HG02623 (cell line): Measurements from ENCODE around the gene GZMB.
"Not testable (repeated sequence)": the region's sequence is repeated elsewhere in the genome, so short reads cannot be mapped to it uniquely, and the experiment has no call there.

Experiments
- ATAC-seq: cut with Tn5 transposase; IDR thresholded peaks from one replicate; pipeline ENCODE4 v1.9.1; 2021; ENCODE audit warnings: moderate library complexity; ENCODE audit not compliant: unreplicated experiment

The GZMB gene, protein sequence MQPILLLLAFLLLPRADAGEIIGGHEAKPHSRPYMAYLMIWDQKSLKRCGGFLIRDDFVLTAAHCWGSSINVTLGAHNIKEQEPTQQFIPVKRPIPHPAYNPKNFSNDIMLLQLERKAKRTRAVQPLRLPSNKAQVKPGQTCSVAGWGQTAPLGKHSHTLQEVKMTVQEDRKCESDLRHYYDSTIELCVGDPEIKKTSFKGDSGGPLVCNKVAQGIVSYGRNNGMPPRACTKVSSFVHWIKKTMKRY

DNA sequence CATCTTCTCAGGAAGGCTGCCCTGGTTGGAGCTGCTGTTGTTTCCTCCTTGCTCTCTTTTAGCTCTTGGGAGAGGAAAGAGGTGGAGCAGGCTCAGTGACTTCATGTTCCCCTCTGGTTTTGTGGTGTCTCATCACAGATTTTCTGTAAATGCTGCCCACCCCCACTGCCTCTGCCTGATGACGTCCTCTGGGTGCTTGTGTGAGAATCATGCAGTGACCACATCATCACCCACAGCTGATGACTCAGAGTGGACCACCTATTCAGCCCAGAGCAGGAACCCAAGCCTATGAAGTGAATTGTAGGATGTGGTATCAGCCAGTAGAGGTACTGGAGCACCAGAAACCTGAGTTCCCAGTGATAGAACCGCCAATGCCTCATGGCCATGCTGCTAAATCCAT lies at the start of gene GZMB:
Gene GZMB, minus strand, starts transcription at position 33 of the 400 bp plus-strand sequence. Its CDS starts 30 bp downstream, at position 3.
- ATAC-seq = no peak

DNA sequence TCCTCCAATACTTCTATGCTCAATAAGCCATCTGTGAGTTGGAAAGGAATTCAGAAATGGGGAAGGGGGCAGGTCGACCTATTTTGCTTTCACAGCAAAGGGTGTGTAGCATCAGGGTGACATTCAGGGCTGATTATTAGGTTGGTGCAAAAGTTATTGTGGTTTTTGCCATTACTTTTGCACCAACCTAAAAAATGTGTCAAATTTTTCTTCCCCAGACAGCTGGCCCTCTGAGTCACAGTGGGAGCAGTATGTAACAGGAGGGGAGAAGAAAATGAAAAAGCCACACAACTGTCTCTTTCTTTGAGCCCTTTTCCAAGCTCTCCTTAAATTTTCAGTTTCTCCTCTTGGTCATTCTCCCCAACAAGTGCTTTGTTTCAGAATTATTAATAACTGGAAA lies 47.1 kb upstream of the GZMB start:
- no peak for ATAC-seq

DNA sequence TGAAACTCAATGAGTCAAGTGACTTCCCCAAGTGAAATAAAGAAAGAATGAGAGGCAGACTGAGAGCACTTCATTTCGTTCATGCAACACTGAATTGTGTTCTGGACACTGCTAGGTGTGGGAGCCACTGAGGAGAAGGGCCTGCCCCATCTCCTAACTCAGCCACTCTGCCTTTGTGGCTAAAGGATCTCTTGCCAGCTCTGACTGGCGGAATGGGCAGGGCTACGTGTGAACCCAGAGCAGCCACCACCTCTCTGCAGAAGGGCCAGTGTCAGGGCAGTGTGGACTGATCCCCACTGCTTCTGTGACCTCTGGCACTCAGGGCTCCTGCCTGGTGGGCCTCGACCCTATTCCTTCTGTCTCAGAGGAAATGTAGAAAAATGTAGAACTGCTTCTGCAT lies 46.5 kb upstream of the GZMB start:
- ATAC-seq = no peak

DNA sequence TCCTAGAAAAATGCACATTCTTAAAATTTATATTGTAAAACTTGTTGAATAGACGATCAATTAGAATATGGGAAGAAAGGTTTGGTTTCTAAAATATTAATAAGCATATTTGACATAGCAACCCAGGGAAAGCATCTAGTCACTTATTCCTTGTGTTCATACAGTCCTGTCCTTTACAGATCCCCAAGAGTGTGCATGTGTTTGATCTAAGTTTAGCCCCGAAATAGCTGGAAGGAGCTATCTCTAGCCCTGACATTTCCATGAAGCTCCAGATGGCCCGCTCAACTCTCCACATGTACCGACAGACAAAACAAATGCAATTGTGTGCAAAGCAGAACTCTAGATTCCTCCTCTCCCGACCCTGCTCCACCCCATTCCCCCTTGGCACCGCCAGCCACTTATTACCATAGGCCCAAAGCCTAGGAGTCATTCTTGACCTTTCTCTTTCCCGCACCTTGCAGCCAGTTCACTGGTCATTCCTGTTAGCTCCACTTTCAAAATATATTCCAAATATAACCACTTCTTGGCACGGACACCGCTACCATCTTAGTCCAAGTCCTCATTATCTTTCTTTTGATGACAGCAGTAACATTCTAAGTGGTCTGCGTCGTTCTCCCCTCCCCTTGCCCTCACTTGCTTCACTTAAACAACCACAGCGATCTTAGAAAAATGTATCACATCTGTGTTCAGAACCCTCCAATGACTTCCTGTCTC lies 45.4 kb upstream of the GZMB start:
- ATAC-seq = no peak

DNA sequence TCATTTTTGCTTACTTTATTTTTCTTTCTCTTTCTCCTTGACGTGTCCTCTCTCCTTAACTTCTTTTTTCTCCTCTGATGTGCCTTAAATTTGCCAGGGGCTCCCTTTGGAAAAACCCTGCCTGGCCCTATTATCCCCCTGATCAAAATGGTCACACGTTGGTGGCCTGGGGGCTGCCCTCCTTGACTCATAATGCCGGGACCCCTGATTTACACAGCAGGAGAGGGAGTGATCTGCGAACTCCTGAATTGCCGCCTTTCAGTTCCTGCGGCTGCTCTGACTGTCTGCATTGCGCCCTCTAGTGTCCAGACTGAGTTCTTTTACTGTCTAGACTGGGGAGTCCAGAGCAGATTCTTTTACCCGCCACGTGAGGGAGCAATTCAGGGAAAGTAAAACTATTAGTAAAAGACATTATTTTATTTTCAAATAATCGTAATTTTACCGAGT lies 44.8 kb upstream of the GZMB start:
- ATAC-seq = peak; percentile 71

DNA sequence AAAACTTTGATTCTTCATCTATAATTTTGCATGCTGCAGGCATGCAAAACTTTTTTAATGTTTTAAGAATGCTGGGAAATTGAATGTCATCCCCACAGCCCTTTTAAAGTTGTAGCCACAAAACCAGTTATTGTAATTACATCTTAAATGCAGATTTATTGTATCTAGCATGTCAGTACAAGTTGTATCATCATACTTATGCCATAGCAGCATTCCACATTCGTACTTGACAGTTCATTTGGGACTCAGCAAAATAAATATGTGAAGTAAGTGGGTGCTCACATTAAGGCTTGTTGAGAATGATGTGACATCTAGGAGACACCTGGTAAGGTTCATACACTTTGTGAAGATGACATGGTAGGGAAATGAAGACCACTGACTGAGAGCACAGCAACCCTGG lies 44.0 kb upstream of the GZMB start:
- no peak for ATAC-seq

DNA sequence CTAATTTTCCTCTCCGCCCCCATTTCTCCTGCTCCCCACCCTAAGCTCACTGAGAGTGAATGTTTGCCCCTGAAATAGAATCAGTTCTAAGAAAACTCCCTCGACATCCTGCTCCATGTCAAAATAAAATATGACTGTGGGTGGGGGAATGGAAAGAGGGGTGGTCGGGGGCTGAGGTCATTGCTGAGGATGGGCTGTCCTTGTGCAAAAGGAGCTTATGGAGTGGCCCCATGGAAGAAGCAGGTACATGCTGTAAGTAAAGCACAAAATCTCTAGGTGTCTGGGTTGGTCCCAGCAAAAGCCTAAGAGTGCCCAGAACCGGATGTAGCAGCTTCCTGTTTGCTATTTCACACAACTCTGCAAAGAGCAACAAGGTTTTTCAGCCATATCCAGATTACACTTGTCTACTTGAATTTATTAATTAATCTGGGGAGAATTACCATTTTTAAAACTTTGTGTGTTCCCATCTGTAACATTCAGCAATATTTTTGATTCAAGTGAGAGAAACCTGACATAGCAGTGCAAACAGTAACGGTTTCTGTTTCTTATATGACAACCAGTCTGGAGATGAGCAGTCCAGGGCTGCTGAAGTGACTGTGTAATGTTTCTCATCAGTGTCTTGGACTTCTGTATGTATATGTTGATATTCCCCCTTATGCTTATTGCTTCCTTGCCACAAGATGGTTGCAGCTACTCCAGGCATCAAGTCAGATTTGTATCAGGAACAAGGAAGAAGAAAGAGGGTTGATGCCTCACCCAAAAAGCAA lies 40.4 kb upstream of the GZMB start:
- ATAC-seq = peak; percentile 53

DNA sequence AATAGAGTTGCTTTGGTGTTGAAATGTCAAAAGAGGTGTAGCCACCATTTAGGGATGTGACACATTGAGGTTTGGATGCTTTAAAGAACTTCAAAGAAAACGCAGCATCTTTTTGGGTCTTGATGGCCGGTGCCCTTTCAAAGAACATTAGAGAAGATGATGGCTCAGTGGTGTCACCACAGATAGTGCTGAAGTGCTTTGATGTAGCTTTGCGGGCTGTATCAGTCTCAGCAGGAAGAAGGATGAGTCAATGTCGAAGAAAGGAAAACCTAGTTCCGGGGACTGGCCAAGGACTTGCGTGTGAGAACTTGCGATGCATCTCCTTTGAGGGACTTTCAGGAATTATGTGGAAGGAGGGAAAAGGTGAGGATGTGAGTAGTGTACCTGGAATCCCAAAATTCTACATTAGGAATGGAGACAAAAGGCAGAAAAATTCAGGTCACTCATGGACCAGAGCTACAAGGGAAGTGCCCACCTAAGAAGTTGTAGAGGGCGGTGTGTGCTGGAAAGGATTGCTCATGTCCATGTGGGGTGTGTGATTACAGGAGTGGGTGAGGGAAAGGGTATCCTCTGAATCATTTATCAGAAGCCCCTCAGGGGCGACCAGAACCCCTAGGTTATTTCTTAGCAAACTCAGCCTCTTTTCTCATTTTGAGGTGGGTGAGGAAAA lies 39.7 kb upstream of the GZMB start:
- ATAC-seq = peak; percentile 59

DNA sequence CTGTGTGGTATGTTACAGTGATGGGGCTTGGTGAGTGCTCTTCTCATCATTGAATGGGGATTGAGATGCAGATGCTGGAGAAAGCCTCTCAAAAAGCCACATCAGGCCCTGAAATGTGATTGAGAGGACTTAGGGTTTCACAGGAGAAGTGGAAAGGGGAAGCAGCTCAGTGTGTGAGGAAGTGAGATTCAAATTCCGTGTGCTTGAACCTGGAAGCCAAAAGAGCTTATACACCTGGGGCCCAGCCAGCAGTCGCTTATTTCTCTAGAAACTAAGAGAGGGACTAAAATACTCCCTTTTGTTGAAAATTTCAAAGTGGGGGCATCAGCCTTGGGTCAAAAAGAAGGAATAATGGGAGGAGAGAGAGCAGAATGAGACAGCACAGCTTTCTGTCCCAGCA lies 39.1 kb upstream of the GZMB start:
- ATAC-seq = peak; percentile 40

DNA sequence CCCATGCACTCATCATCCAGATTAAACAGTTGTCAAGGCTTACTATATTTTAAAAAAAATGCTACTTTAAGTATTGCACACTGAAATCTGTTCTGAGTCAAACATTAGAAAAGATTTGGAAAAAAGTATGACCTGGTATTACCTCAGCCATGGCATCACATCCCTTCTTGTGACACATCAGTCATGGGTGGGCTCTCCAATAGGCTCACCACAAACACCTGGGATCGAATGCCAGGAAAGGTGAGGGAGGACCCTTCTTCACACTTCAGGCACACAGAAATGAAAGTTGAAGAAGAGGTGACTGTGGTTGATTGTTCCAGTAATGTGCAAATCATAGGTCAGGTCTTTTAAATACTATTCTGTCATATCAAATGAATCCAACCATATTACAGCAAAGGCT lies 36.6 kb upstream of the GZMB start:
- no peak for ATAC-seq

DNA sequence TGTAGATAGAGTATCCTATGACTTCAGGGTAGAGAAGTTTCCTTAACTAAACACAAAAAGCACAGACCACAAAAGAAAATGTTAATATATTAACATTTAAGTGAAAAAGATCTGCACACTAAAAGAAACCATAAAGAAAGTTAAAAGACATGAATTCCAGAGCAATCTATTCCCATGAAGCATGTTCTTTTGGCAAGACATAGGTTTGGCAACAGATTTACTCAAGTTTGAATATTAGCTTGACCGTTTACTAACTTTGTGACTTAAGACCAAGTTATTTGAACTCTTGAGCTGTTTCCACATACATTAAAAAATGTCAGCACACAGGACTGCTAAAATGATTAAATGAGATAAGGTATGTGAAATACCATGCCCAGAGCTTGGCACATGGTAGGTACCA lies 35.7 kb upstream of the GZMB start:
- ATAC-seq = no peak

DNA sequence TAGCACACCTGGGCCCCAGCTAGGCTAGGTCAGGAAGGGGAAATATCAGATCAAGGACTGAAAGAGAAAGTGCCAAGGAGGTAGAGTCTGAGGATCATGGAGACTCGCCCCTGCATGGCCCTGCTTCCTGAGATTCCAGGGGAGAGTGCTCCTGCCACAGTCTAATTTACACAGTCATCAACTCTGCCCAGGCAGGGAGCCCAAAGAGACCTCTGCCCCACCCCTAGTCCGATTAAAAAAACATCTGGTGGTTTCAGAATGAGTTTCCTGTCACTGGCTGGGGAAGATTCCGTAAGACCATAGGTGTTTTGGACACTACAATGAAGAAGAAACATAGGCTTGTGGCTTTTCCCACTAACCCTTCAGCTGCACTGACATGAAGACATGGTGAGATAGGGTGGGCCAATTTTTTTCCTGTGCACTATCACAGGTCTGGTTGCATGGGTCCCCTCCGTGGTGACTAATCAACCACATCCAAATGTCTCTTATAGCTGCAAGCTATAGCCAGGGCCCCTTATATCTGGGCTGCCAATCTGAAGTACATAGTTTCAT lies 31.5 kb upstream of the GZMB start:
- ATAC-seq = peak; percentile 92

DNA sequence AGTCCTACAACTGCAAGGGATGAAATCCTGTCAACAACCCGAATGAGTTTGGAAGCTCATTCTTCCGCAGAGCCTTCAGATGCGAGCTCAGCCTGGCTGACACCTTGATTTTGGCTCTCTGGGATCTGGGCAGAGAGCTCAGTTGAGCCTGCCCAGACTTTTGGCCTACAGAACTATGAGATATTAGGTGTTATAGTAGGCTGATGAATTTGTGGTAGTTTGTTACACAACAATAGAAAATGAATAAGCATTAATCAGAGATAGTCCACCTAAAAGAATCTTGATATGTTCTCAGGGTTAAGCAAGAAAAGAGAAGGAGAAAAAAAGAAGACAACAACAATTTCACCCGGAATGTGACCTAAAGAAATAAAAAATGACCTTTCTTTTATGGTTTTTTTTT lies 30.4 kb upstream of the GZMB start:
- no peak for ATAC-seq

DNA sequence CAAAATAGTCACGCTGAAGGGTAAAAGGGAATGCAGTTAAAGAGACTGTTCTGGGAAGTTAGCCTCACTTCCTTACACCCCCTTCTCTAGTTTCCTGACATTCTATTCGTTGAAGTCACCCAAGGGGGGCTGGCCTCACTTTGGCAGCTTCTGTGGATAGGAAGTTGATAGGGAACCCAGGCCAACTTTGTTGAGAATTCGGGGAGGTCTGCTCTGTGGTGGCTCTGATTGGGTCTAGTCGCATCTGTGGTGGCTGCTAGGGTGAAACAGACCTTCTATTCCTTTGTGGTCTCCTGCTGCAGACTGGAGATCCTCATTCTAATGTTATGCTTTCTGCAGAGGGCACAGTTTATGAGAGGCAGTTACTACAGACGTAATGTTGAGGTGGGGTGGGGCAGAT lies 28.8 kb upstream of the GZMB start:
- ATAC-seq = no peak

DNA sequence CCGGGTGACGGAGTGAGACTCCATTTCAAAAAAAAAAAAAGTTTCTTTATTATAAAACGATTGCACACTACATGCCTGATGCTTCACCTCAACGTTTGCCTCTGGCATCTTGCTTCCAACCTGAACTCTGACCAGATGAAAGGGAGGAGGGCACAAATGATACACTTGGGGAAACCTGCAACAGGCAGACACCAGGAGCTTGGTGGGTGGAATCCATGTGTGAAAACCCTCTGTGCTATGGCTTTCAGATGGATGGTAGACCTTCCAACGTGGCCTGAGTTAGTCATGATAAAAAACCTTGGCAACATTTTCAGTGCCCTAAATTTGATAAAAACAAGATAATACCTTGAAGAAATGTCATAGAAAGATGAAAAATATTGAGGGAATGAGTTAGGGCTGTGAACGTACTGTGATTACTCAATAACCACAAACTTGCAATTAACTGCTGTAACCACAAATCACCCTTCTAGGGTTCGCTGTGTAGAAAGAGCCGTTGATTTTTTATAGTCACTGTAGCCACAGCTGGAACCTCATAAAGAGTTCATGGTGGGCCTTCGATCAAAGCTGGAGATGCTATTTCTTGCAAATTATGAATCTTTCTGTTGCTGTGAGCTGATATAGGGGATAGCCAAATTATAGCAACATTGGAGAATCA lies 26.1 kb upstream of the GZMB start:
- no peak for ATAC-seq

DNA sequence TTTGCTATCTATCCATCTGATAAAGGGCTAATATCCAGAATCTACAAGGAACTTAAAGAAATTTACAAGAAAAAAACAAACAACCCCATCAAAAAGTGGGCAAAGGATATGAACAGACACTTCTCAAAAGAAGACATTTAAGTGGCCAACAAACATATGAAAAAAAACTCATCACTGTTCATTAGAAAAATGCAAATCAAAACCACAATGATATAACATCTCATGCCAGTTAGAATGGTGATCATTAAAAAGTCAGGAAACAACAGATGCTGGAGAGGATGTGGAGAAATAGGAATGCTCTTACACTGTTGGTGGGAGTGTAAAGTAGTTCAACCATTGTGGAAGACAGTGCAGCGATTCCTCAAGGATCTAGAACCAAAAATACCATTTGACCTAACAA lies 14.4 kb upstream of the GZMB start:
- not testable (repeated sequence) for ATAC-seq

DNA sequence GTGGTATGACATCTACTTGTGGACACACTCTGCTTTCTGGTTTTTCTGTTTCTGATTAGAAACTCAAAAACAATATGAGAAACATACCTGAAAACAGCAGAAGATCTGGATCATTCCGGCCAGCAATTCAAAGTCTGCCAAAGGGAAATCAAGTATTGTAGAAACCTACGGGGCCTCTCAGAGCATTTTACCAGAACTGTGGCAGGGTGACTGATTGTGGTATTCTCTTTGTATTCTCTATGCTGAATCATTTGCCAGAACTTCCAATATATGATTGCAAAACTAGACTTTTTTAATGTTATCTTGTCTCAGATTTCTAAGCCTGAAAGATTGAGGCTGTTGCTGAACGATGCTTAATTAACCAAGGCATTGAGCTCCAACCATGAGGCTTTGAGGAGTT lies 5.9 kb upstream of the GZMB start:
- ATAC-seq = no peak

DNA sequence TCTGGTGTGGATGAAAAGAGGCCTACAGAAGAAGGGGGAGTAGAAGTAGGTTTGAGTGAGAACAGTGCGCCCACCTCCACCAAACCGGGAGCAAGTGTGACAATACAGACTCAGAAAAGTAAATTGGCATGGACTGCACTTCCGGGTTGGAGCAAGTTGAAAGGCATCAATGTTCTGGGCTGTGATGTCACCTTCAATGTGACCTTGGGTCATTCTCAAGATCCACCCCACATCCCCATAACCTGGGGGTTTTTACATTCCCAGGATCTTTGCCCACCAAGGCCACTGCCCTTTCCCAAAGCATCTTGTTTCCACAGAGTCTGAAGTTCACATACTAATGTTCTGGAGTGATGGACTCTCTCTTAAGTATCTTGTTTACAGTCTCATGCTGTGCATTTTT lies 5.3 kb upstream of the GZMB start:
- no peak for ATAC-seq

DNA sequence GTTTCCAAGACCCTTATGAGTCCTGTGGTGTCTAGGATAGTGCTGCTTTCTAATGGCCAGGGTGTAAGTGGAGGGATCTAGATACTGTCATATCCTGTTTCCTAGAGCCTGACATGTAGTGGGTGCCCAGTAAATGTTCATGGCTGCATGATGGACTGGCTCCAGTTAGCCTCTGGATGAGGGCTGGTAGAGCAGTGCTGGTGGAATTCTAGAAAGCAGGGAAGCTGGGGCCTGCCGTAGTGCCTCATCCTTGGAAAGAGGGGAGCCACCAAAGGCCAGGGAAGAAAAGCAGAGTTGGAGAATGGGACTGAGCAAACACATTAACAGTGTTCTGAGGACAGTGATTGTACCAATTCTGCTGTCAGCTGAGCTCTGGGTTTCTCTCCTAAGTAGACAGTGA lies 637 bp downstream of the GZMB start:
- ATAC-seq = no peak

DNA sequence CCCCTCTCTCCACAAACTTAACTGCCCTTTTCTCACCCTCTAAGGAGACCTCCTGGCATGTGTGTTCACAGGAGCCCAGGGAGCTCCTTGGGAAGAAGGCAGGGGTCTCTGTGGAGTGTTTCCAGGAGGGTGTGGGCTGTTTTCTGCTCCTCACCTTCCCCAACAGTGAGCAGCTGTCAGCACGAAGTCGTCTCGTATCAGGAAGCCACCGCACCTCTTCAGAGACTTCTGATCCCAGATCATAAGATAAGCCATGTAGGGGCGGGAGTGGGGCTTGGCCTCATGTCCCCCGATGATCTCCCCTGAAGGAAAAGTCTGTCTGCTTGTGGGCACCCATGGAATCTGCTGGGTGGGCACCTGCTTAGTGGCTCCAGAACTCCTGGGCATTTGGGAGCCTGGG lies 1.2 kb downstream of the GZMB start:
- no peak for ATAC-seq

DNA sequence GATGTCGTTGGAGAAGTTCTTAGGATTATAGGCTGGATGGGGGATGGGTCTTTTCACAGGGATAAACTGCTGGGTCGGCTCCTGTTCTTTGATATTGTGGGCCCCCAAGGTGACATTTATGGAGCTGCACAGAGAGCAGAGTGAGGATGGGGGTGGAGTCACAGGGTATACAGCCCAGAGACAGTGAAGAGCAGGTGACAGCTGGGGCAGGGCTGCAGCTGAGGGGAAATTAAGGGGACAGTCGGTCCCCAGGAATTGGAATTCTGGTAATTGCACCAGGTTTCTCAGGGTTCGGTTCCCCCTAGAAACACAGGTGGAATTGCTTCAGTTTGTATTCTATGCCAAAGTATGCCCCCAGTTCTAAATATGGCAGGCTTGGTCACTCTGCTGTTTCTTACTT lies 1.7 kb downstream of the GZMB start:
- ATAC-seq = no peak
